Stomach (tissue), 9 donors: ENCODE results near the gene B3GALNT1. TPM values are rescaled to one million over a fixed set of nuclear protein-coding genes. Genes with fewer than 3 reads are reported as not detected.

Source experiments
- DNase-seq, 2 donors: peaks; one replicate each; pipeline versions ENCODE4 v3.0.0 to v3.0.0-alpha.2; 2013 to 2019
- H3K27ac ChIP-seq, 5 donors: fragments of 200-600 bp in 4 of 5; sonication (generic) in 4 of 5; one replicate each; pipeline ENCODE4 v1.5.1; 2013 to 2019; ENCODE audit warnings: mild to moderate bottlenecking in 1 of 5, moderate library complexity in 1 of 5
- H3K27me3 ChIP-seq, 3 donors: fragments of 200-600 bp; sonication (generic); one replicate each; pipeline ENCODE4 v1.5.1; 2017 to 2019; ENCODE audit warnings: mixed run types in 1 of 3
- H3K36me3 ChIP-seq, 4 donors: fragments of 200-600 bp; sonication (generic); 1 replicate in 3 of 4; 2 replicates in 1 of 4; pipeline ENCODE4 v1.5.1; 2016 to 2019
- H3K4me1 ChIP-seq, 4 donors: fragments of 200-600 bp; sonication (generic); one replicate each; pipeline ENCODE4 v1.5.1; 2016 to 2019
- H3K4me3 ChIP-seq, 4 donors: fragments of 200-600 bp; sonication (generic) in 3 of 4; one replicate each; pipeline ENCODE4 v1.5.1; 2016 to 2019; ENCODE audit warnings: mild to moderate bottlenecking in 1 of 4
- H3K9me3 ChIP-seq, 4 donors: fragments of 200-600 bp; sonication (generic); one replicate each; pipeline ENCODE4 v1.5.1; 2016 to 2019
- CTCF ChIP-seq, 7 experiments: fragments of 450-650 bp in 4 of 7; fragments of 200-600 bp in 3 of 7; sonication (generic) in 3 of 7; IDR thresholded peaks; one replicate each; pipeline ENCODE4 v1.5.1; 2016 to 2019; ENCODE audit warnings: antibody characterized with exemption in 7 of 7, control low read depth in 2 of 7, mild to moderate bottlenecking in 1 of 7
- EP300 ChIP-seq: sonication (generic); formaldehyde crosslinking; IDR thresholded peaks from one replicate; pipeline ENCODE4 v1.6.1; 2017; ENCODE audit warnings: antibody characterized with exemption
- POLR2A ChIP-seq, 4 donors: fragments of 450-650 bp; IDR thresholded peaks; one replicate each; pipeline ENCODE4 v1.6.1; 2016; ENCODE audit warnings: antibody characterized with exemption in 4 of 4, control low read depth in 2 of 4, mild to moderate bottlenecking in 1 of 4, moderate library complexity in 1 of 4
- POLR2AphosphoS5 ChIP-seq, 3 donors: sonication (generic); formaldehyde crosslinking; IDR thresholded peaks; one replicate each; pipeline ENCODE4 v1.6.1; 2016; ENCODE audit warnings: antibody characterized with exemption in 3 of 3
- WGBS, 5 donors: extraction: QIAGEN DNeasy Blood & Tissue Kit in 3 of 5; methylation state at CpG; one replicate each; pipeline versions ENCODE4 v1.1.5 to v1.1.7; 2013 to 2018; 5-methylcytosine and 5-hydroxymethylcytosine counted together
- intact Hi-C: fragments of 100-400 bp; cut with DNase I; formaldehyde crosslinking; loops from one replicate; pipeline ENCODE4 v1.15.1; 2023; ENCODE audit warnings: low total_unique reads
- polyA plus RNA-seq, 3 donors: library from polyadenylated mRNA; stranded (reverse); fragments of 200-250 nt; gene quantifications; one replicate each; pipeline ENCODE4 v1.2.3, GENCODE V29; 2013
- total RNA-seq, 5 donors: library from RNA; depleted of rRNA; stranded (reverse); fragments of >200 nt; gene quantifications; one replicate each; pipeline versions ENCODE4 v1.1.0 to v1.2.3, GENCODE V29; 2014 to 2016
- donor health status: healthy with polysubstance abuse.
- donor health status: Bipolar disorder and iron deficiency.
- donor health status: healthy.

Gene B3GALNT1
- total and polyA plus RNA-seq, 8 donors, result 2.7 to 26.1 (median 4.7) TPM; not detected in 2

- 75 to 82% (median 78%) methylated on average over 9 of the region's 9 CpGs for WGBS, 5 donors
- intact Hi-C loops, result no loop called here
- DNase-seq, result no peak
- Histone ChIP-seq H3K27me3 (no peaks in the 10 kb centered on the region), H3K27ac (peak overlapping the region; percentile 1 to 77 (median 48)), H3K4me3 (no peak overlapping the region), H3K4me1 (peaks cover 6 to 34% (median 17%) of the 10 kb centered on the region in 4 donors), H3K36me3 (peaks cover 0 to 28% (median 15%) of the 10 kb centered on the region in 4 donors), H3K9me3 (no peaks in the 10 kb centered on the region)
- TF ChIP-seq POLR2AphosphoS5 (IDR thresholded peaks at IDR 0.05) (no peak), POLR2A (IDR thresholded peaks at IDR 0.05) (no peak), EP300 (no peak), CTCF (IDR thresholded peaks at IDR 0.05) (no peak)
Observed at GRCh38 chr3:161070252-161070930, 34.8 kb downstream of the B3GALNT1 start.

- Histone ChIP-seq H3K27me3 (no peaks in the 10 kb centered on the region), H3K4me3 (no peak overlapping the region), H3K9me3 (no peaks in the 10 kb centered on the region), H3K27ac (peak overlapping the region; percentile 1 to 77 (median 48)), H3K36me3 (peaks cover 0 to 33% (median 17%) of the 10 kb centered on the region in 4 donors), H3K4me1 (peaks cover 6 to 34% (median 17%) of the 10 kb centered on the region in 4 donors)
- intact Hi-C loops, result no loop called here
- TF ChIP-seq POLR2A (IDR thresholded peaks at IDR 0.05), result no peak
- TF ChIP-seq POLR2AphosphoS5 (IDR thresholded peaks at IDR 0.05), result peak in 2 of 3 donors; percentile 15 to 43
- TF ChIP-seq CTCF (IDR thresholded peaks at IDR 0.05), result no peak
- no peak for TF ChIP-seq EP300
- DNase-seq, result peak in 1 of 2 donors; percentile 60
- 34 to 48% (median 40%) methylated on average over 5 of the region's 5 CpGs for WGBS, 5 donors
Observed at GRCh38 chr3:161069511-161070251, 35.5 kb downstream of the B3GALNT1 start.

GRCh38 chr3:161067335-161067734 lies 37.8 kb downstream of the B3GALNT1 start:
- Histone ChIP-seq H3K27ac (no peak overlapping the region), H3K4me1 (peaks cover 6 to 34% (median 17%) of the 10 kb centered on the region in 4 donors), H3K9me3 (no peaks in the 10 kb centered on the region), H3K27me3 (no peaks in the 10 kb centered on the region), H3K36me3 (peaks cover 0 to 33% (median 17%) of the 10 kb centered on the region in 4 donors), H3K4me3 (no peak overlapping the region)
- TF ChIP-seq POLR2A (IDR thresholded peaks at IDR 0.05) (no peak), POLR2AphosphoS5 (IDR thresholded peaks at IDR 0.05) (no peak), CTCF (IDR thresholded peaks at IDR 0.05) (no peak), EP300 (no peak)
- intact Hi-C loops, result no loop called here
- DNase-seq, result no peak
- 78 to 94% (median 81%) methylated on average over 1 of the region's 1 CpG for whole genome bisulfite sequencing, 5 donors

- no peak for TF ChIP-seq POLR2A (IDR thresholded peaks at IDR 0.05)
- TF ChIP-seq EP300, result no peak
- TF ChIP-seq CTCF (IDR thresholded peaks at IDR 0.05), result no peak
- no peak for TF ChIP-seq POLR2AphosphoS5 (IDR thresholded peaks at IDR 0.05)
Observed at GRCh38 chr3:161066930-161067329, 38.2 kb downstream of the B3GALNT1 start.

More at GRCh38 chr3:161066930-161067329, 38.2 kb downstream of the B3GALNT1 start:
- Histone ChIP-seq H3K4me1 (peaks cover 6 to 32% (median 16%) of the 10 kb centered on the region in 4 donors), H3K9me3 (no peaks in the 10 kb centered on the region), H3K36me3 (peaks cover 0 to 33% (median 17%) of the 10 kb centered on the region in 4 donors), H3K27me3 (no peaks in the 10 kb centered on the region), H3K27ac (no peak overlapping the region), H3K4me3 (no peak overlapping the region)
- intact Hi-C loops, result no loop called here
- 71 to 84% (median 82%) methylated on average over 3 of the region's 3 CpGs for WGBS, 5 donors
- no peak for DNase-seq
